GM12875 (cell line): ENCODE data around the gene NFATC3.

Experiments used
- H3K4me3 ChIP-seq: one replicate; pipeline ENCODE4 v1.5.1; 2011; ENCODE audit warnings: low read depth, low read length, control low read depth
- CTCF ChIP-seq: IDR thresholded peaks from 2 replicates; pipeline ENCODE4 v1.5.1; 2011; ENCODE audit warnings: low read depth, mild to moderate bottlenecking, control low read depth, inconsistent platforms, low read length, moderate library complexity, borderline replicate concordance; ENCODE audit not compliant: insufficient read depth

Gene NFATC3

GRCh38 chr16:68179196-68179795 lies 94.1 kb downstream of the NFATC3 start:
- no peak overlapping the region for H3K4me3 ChIP-seq
- TF ChIP-seq CTCF: no peak

- H3K4me3 ChIP-seq: no peak overlapping the region
- no peak for TF ChIP-seq CTCF
These were observed 94.7 kb downstream of the NFATC3 start for GRCh38 chr16:68179855-68180254.

- TF ChIP-seq CTCF: no peak
- no peak overlapping the region for H3K4me3 ChIP-seq
These were observed 97.9 kb downstream of the NFATC3 start for GRCh38 chr16:68183046-68183445.

GRCh38 chr16:68186877-68187276 lies 101.7 kb downstream of the NFATC3 start:
- no peak overlapping the region for H3K4me3 ChIP-seq
- no peak for TF ChIP-seq CTCF

- no peak for TF ChIP-seq CTCF
- H3K4me3 ChIP-seq: no peak overlapping the region
These were observed 102.3 kb downstream of the NFATC3 start for GRCh38 chr16:68187505-68187904.

GRCh38 chr16:68188170-68188569 lies 103.0 kb downstream of the NFATC3 start:
- no peak overlapping the region for H3K4me3 ChIP-seq
- TF ChIP-seq CTCF: no peak

GRCh38 chr16:68190081-68190480 lies 104.9 kb downstream of the NFATC3 start:
- no peak for TF ChIP-seq CTCF
- H3K4me3 ChIP-seq: no peak overlapping the region
